Left forelimb (tissue), 1 donor: ENCODE data around the gene ABHD16A.

ENCODE experiments used
- DNase-seq: peaks from one replicate; pipeline ENCODE4 v3.0.0-alpha.2; 2018; ENCODE audit warnings: low spot score

Gene ABHD16A

GRCh38 chr6:31730631-31731086 lies 27.5 kb upstream of the ABHD16A start:
- no peak for DNase-seq

DNA sequence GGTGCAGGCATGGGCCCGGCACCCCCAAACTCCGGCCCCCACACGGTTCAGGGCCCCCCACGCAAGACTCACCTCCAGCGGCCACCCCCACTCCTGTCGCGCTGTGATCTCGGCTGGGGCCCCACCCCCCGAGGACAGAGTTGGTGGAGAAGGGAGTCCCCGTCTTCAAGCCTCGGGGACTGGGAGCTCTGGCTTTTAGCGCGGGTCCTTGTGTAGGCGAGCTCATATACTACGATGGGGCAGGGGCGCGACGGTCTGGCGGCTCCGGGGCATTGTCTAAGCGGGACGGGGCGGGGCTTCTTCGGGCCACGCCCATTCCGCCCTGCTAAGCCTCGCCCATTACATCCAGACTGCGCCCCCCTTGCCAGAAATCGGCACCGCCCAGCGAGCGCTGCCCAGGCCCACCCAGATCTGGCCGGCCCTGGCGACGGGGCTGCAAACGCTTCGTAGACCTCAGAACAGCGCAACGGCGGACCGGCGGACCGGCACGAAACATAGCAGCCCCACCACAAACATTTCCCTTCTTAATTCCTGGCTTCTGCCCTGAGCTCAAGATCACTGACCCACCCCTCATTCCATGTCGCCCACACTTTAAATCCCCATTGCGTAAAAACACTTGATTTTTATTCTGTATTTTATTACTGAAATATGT lies 27.0 kb upstream of the ABHD16A start:
- peak; percentile 97 for DNase-seq

DNA sequence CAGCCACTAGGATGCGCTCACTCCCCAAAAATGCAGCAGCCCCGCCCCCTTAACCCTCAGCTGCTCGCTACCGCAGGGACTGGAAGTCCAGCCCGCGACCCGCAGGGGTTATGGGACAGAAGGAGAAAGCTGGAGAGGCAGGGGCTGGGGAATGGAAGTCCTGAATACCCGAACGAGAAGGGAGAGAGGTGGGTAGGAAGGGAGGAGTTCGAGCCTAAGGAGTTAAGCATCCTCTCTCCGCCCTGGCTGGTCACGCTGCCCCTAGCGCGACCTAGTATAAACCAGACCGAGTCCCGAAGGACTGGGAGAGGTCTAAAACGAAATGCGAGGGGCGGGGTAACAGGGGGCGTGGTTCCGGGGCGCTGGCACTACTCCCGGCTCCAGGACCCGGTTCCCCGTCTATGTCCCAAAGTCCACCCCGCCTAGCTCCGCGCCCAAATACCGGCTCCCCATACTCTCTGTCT lies 26.4 kb upstream of the ABHD16A start:
- peak; percentile 95 for DNase-seq

DNA sequence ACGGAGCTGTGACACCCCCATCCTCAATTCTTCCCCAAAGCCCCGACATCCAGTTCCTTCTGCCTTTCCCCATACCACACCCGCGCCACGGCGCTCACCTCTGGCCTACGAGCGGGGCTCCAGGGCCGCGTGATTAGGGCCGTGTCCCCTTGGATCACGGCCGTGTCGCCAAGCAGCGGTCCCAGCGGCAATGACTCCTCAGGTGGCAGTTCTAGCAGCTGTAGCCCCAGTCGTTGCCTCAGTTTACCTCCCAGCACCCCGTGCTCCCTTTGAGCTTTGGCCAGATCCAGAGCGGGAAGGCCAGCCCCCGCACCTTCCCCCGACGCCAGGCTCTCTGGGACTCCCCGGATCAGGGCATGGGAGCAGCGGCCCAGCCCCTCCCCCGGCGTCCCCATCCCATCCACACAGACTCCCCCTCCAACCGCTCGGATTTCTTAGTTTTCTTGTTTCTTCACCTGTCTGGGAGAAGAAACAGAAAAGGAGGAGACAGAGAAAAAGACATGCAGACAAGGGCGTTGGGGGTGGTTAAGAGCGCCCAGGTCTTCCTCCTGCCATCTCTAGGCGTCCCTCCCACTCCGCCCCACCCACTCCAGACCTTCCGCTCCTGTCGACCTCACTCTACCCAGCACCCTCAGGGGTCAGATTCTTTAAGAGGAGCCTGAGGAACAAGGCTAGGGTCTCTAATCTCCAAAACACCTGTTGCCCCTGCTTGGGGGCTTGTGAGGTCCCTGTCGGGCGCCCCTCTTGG lies 25.8 kb upstream of the ABHD16A start, which contains the start of gene DDAH2:
TSS of gene DDAH2 (minus strand) at position 533 of the 748 bp plus-strand sequence. CDS start at position 395, 138 bp downstream.
- DNase-seq = no peak

DNA sequence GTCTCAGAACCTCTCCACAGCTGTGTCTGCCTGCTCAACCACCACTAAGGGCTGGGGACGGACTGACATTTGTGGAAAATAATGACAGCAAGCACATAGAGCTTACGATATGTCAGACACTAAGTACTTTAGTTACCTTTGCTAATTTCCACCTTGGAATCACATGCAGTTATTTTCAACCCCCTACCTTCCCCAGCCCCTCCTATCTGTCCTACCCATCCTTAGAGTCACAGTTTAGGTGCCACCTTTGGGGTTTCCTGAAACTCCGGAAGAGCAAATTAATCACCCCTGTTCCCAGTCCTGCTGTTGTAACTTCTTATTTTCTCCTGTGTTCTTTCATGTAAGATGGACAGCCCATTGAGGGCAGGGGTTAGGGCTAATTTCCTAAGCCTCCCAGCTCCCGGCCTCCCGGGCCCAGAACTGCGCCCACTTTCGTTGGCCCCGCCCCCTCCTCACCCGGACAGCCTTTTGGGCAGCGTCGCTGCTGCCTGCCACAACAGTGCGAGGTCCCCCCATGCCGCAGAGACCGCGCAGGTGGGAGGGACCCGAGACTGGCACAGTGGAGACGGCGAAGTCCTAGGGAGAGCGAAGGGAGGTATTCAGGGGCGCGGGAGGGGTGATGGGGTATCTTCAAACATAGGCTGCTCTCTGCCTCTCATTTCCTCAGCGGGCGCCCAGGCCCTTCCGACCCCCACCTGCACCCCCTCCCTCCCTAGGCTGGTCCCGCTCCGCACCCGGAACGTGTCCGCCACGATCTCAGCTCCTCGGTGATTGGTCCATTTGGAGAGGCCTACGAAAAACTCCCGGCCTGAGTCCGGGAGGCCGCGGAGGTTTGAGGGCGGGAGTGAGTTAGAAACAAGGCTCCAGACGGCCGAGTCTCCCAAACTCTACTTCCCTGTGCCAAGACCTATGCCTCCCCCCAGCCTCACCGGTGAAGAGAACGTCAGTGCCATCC lies 24.9 kb upstream of the ABHD16A start:
- no peak for DNase-seq

- no peak for DNase-seq
Observed at GRCh38 chr6:31727034-31727716, 24.1 kb upstream of the ABHD16A start.

DNA sequence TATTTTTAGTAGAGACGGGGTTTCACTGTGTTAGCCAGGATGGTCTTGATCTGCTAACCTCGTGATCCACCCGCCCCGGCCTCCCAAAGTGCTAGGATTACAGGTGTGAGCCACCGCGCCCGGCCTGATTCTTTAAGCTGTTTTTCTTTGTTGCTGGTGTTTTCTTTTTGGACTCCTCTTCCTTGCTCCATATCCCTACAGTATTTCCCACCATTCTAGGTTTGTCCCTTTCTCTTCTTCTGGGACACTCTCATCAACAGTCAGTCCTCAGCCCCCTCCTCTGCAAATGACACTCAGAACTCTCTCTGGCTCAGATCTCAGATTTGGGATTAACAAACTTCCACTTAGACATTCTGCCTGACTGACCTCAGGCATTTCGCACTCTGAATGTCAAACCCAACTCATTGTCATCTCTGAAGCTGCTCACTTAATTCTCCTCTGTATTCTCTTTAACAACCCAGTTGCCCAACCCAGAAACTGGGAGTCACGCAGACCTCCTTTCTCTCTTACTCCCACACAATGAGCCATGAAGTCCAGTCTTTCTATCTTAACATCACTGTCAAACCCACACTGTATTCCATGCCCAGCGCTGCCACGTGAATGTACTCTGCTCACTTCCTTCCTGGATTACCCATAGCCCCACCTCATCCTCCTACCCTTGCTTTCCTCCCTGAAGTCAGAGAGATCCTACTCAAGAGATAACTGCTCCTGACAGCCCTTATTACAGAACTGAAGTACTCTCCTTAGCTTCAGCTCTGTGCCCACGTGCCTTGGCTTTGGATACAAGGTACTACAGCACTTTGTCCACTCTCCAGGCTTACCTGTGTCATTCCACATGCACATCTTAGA lies 22.6 kb upstream of the ABHD16A start:
- no peak for DNase-seq

- no peak for DNase-seq
Observed at GRCh38 chr6:31723980-31724691, 21.0 kb upstream of the ABHD16A start.

- DNase-seq = no peak
Observed at GRCh38 chr6:31723245-31723979, 20.3 kb upstream of the ABHD16A start, which contains the start of gene MPIG6B. Gene MPIG6B (plus strand): TSS chr6:31723373. CDS start chr6:31723384, 11 bp downstream.

DNA sequence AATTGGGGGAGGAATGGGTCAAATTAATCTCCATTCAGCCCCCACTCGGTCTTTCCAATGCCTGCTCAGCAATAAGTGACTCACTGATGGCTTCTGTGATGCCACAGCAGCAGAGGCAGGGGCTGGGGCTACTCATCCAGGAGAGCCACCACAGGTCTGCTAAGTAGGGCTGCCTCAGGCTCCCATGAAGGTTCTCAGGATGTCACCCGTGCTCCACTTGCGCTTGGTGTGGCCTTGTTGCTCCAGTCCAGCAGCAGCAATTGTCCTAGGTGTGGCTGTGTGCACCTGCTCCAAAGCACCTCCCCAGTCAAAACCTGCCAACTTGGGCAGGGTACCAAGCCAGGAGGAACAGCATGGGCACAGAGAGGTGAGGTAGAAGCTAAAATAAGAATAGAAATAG lies 19.0 kb upstream of the ABHD16A start:
- no peak for DNase-seq

GRCh38 chr6:31721351-31722020 lies 18.4 kb upstream of the ABHD16A start, which contains the start of gene LY6G6C:
Gene LY6G6C (minus strand): TSS chr6:31721746. CDS start chr6:31721679, 67 bp downstream.
- DNase-seq = no peak

DNA sequence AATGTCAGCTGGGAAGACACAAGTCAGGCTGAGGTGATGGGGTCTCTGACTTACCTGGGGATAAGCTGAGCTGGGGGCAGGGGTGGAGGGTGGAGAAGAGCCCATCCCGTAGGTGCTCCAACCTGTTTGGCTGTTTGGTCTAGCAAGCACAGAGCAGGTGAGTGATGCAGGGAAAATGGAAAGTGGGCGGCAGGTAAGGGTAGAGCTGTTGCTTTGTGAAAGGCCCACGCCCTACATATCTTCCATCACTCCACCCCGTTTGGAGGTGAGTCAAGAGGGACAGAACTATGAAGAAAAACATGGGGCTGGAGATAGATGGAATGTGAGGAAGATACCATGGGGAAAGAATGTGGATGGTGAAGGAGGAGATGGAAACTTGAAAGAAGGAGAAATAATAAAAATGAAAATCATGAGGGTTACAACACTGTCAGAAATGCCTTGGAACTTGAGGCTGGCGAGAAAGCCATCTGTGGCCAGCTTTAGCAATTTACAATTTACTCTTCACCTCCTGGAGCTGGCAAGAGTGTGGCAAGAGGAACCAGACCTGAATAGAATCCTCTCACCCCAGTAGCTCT lies 17.2 kb upstream of the ABHD16A start:
- DNase-seq = no peak

DNA sequence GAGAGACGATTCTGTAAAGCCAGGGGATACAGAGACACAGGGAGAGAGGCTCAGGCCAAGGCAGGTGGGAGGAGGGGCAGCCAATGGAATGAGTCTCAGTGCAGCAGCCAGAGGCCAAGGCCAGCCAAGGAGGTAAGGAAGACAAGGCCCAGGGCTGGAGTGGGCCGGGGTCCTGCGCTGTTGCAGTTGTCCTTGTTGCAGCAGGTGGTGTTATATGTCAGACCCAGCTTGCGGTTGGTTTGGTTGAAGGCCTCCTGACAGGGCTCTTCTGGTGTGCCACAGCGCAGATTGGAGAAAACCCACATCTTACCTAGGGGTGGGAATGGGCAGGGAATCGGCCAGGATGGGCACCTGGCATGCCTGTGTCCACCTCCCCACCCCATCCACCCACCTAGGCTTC lies 15.9 kb upstream of the ABHD16A start:
- DNase-seq = no peak

DNA sequence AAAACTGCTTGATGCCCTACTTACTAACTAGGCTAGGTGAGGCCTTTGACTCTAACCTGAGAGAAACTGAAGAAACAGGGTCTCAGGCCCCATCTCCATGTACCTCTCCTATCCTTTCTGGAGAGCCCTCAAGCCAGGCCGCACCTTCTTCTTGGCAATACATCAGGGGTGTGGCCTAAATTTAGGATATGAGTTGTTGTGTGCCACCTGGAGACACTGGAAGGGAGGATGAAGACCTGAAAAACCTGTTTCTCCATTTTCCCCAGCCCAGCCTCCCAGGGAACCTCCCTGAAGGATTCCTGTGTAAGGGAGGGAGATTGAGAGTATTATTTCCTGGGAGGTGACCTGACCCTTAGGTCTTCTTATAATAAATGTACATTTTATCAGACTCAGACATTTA lies 15.1 kb upstream of the ABHD16A start:
- no peak for DNase-seq

DNA sequence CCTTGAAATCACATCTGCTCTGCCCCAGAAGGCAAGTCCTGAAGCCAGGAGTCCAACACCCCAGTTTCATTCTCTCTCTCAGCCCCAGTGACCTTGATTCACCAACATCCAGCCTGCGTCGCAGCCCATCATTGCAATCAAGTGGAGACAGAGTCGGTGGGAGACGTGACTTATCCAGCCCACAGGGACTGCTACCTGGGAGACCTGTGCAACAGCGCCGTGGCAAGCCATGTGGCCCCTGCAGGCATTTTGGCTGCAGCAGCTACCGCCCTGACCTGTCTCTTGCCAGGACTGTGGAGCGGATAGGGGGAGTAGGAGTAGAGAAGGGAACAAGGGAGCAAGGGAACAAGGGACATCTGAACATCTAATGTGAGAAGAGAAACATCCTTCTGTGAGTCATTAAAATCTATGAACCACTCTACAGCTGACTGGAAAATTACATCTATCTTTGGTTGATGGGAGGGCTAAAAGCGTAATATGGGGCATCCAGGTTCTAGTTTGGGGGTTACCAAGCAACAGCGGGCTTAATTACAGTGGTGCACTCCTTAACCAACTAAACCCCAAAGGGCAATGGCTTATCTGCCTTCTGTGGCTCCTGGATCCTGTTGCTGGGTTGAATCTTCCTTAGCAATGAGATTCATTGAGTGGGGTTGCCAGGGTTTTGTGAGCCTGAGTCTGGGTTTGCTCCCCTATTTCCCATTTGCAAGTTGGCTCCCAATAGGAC lies 14.5 kb upstream of the ABHD16A start:
- peak; percentile 63 for DNase-seq

DNA sequence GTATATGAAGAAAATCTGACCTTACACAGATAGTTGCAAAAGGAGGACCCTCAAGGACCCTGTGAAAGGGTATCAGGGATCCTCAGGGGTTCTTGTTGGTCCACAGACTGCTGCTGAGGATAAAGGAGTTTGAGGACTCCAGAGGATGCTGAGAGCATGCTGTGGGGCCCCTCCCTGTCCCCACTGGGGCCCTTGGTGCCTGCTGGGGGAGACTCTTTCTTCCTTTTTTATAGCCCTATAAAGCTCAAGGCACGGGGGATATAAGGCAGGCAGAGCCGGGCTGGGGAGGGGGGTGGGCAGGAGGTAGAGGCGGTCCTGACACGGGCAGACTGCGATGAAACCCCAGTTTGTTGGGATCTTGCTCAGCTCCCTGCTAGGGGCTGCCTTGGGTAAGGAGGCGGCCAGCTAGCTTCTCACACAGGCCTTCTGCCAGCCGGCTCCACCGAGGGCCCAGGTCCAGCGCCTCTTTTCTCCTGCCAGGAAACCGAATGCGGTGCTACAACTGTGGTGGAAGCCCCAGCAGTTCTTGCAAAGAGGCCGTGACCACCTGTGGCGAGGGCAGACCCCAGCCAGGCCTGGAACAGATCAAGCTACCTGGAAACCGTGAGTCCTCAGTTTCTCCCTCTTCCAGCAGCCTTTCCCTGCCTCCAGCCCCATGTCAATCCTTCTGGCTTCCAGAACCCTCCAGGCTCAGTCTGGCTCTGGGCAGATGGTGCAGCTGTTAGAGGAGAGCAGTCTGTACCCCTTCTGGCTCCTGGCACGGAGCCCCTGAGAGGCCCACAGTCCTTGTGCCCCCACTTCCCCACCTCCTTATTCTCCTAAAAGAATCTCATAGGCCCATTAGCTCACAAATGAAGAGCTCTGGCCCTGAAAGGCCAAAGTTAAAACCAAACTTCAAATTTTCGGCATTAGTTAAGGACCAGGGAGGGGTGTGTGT lies 12.2 kb upstream of the ABHD16A start, which contains the start of gene LY6G6D:
TSS of gene LY6G6D (plus strand) at position 327 of the 937 bp plus-strand sequence. CDS start at position 335, 8 bp downstream.
- no peak for DNase-seq
